HCT116 (cell line): ENCODE results near the gene FAM98C. TPM values are rescaled to one million over a fixed set of nuclear protein-coding genes. Genes with fewer than 3 reads are reported as not detected.

Experiments used
- ATAC-seq: fragments of 200-7000 bp; cut with Tn5 transposase; 2 replicates; pipeline ENCODE4 v1.9.1; 2020; ENCODE audit warnings: mild to moderate bottlenecking, moderate library complexity
- BruUV-seq: library from RNA; stranded (reverse); fragments of 400-500 nt; replicated peaks from 2 replicates; lab custom pipeline; 2021; lab: Mats Ljungman, UMichigan
- CTCF ChIA-PET: fragments of 300-600 bp; sonication (Branson Sonifier 250); formaldehyde crosslinking; loops from one replicate; lab custom pipeline; 2021; ENCODE audit warnings: antibody characterized with exemption; lab: Charles Lee
- POLR2A ChIA-PET: fragments of 300-600, 350-600 bp; sonication (Branson Sonifier 250); formaldehyde crosslinking; loops from one replicate; lab custom pipeline; 2021; ENCODE audit warnings: antibody characterized with exemption; lab: Charles Lee
- RAD21 ChIA-PET, 2 experiments: fragments of 300-600 bp; sonication (Branson Sonifier 250); formaldehyde crosslinking; loops; one replicate each; lab custom pipeline; 2023; ENCODE audit warnings: low total read pairs in 2 of 2; ENCODE audit not compliant: uncharacterized antibody in 2 of 2, unreplicated experiment in 2 of 2, low non-redundant PET in 1 of 2; lab: Charles Lee
- DNase-seq: peaks from one replicate; pipeline ENCODE4 v3.0.0-alpha.2; 2010; ENCODE audit warnings: low read depth, low spot score
- H2AFZ ChIP-seq: fragments of 200-600 bp; shearing (Covaris generic), sonication (generic); 2 replicates; pipeline ENCODE4 v1.6.1; 2017; ENCODE audit warnings: low read depth, mixed run types, mixed read lengths, antibody characterized with exemption, low read length; ENCODE audit not compliant: poor library complexity, severe bottlenecking
- H3K27ac ChIP-seq: 2 replicates; pipeline ENCODE4 v1.5.1; 2012; ENCODE audit warnings: low read depth, low read length
- H3K27me3 ChIP-seq: fragments of 200-600 bp; sonication (generic); 2 replicates; pipeline ENCODE4 v1.6.1; 2016; ENCODE audit warnings: mixed run types, low read length, mixed read lengths; ENCODE audit not compliant: insufficient read depth
- H3K36me3 ChIP-seq, 2 experiments: fragments of 200-500 bp in 1 of 2; fragments of 200-600 bp in 1 of 2; sonication (Bioruptor generic) in 1 of 2; sonication (generic) in 1 of 2; 2 replicates each; pipeline versions ENCODE4 v1.5.1 to v1.6.1; 2014 to 2016; ENCODE audit warnings: low read length in 2 of 2, inconsistent platforms in 1 of 2, mixed read lengths in 1 of 2, mixed run types in 1 of 2; ENCODE audit not compliant: insufficient read depth in 2 of 2, control insufficient read depth in 1 of 2
- H3K4me1 ChIP-seq, 2 experiments: fragments of 200-600 bp in 1 of 2; sonication (generic) in 1 of 2; 2 replicates each; pipeline versions ENCODE4 v1.5.1 to v1.6.1; 2012 to 2017; ENCODE audit warnings: low read length in 2 of 2, inconsistent platforms in 1 of 2, mild to moderate bottlenecking in 1 of 2, mixed read lengths in 1 of 2, mixed run types in 1 of 2, moderate library complexity in 1 of 2; ENCODE audit not compliant: insufficient read depth in 2 of 2, control insufficient read depth in 1 of 2
- H3K4me2 ChIP-seq: fragments of 200-600 bp; sonication (generic); 2 replicates; pipeline ENCODE4 v1.6.1; 2017; ENCODE audit warnings: mixed run types, low read length, mixed read lengths
- H3K4me3 ChIP-seq, 2 experiments: fragments of 200-600 bp in 1 of 2; sonication (generic) in 1 of 2; replicated peaks in 1 of 2; 2 replicates each; pipeline ENCODE4 v1.5.1; 2011 to 2016; ENCODE audit warnings: low read length in 2 of 2, control low read depth in 1 of 2, low read depth in 1 of 2, mild to moderate bottlenecking in 1 of 2, mixed read lengths in 1 of 2, mixed run types in 1 of 2
- H3K79me2 ChIP-seq: fragments of 200-600 bp; sonication (generic); 2 replicates; pipeline ENCODE4 v1.6.1; 2017; ENCODE audit warnings: mild to moderate bottlenecking, mixed run types, low read length, moderate library complexity, mixed read lengths; ENCODE audit not compliant: insufficient read depth
- H3K9ac ChIP-seq: fragments of 200-600 bp; sonication (generic); 2 replicates; pipeline ENCODE4 v1.6.1; 2016; ENCODE audit warnings: low read length, mixed read lengths
- H3K9me2 ChIP-seq: fragments of 200-600 bp; sonication (generic), shearing (Covaris generic); 2 replicates; pipeline ENCODE4 v1.6.1; 2017; ENCODE audit warnings: mixed run types, mild to moderate bottlenecking, moderate library complexity; ENCODE audit not compliant: insufficient read depth
- H3K9me3 ChIP-seq, 2 experiments: fragments of 200-500 bp in 1 of 2; fragments of 200-600 bp in 1 of 2; sonication (Bioruptor generic) in 1 of 2; sonication (generic) in 1 of 2; 2 replicates each; pipeline ENCODE4 v1.6.1; 2014 to 2017; ENCODE audit warnings: low read length in 2 of 2, mixed read lengths in 2 of 2, inconsistent platforms in 1 of 2, low read depth in 1 of 2, mild to moderate bottlenecking in 1 of 2, mixed run types in 1 of 2, moderate library complexity in 1 of 2; ENCODE audit not compliant: control insufficient read depth in 1 of 2, insufficient read depth in 1 of 2
- H4K20me1 ChIP-seq: fragments of 200-600 bp; sonication (generic), shearing (Covaris generic); 2 replicates; pipeline ENCODE4 v1.6.1; 2017; ENCODE audit warnings: mixed run types, mild to moderate bottlenecking, moderate library complexity; ENCODE audit not compliant: insufficient read depth
- ATF3 ChIP-seq: IDR thresholded peaks from 2 replicates; pipeline ENCODE4 v1.6.1; 2012
- CBX3 ChIP-seq: IDR thresholded peaks from 2 replicates; pipeline ENCODE4 v1.6.1; 2012; ENCODE audit warnings: low read depth
- CTCF ChIP-seq, 3 experiments: fragments of 200-600 bp in 1 of 3; sonication (generic) in 1 of 3; IDR thresholded peaks in 2 of 3; conservative IDR thresholded peaks in 1 of 3; 2 replicates each; pipeline ENCODE4 v1.5.1; 2012 to 2017; ENCODE audit warnings: low read depth in 2 of 3, low read length in 2 of 3, antibody characterized with exemption in 1 of 3, borderline replicate concordance in 1 of 3, control low read depth in 1 of 3, mild to moderate bottlenecking in 1 of 3, mixed read lengths in 1 of 3, mixed run types in 1 of 3, moderate library complexity in 1 of 3; ENCODE audit not compliant: insufficient read depth in 1 of 3
- EZH2phosphoT487 ChIP-seq: fragments of 200-600 bp; IDR thresholded peaks from 2 replicates; pipeline ENCODE4 v1.6.1; 2018; ENCODE audit warnings: antibody characterized with exemption, borderline replicate concordance
- FOSL1 ChIP-seq: IDR thresholded peaks from 2 replicates; pipeline ENCODE4 v1.6.1; 2012; ENCODE audit warnings: low read depth
- MAX ChIP-seq: IDR thresholded peaks from 2 replicates; pipeline ENCODE4 v1.6.1; 2012
- POLR2AphosphoS5 ChIP-seq: IDR thresholded peaks from 2 replicates; pipeline ENCODE4 v1.6.1; 2011; ENCODE audit warnings: mild to moderate bottlenecking, low read depth, low read length, moderate library complexity
- RAD21 ChIP-seq: IDR thresholded peaks from 2 replicates; pipeline ENCODE4 v1.6.1; 2012; ENCODE audit warnings: low read depth, mild to moderate bottlenecking
- REST ChIP-seq: IDR thresholded peaks from 2 replicates; pipeline ENCODE4 v1.6.1; 2012; ENCODE audit warnings: low read depth
- SIN3A ChIP-seq: IDR thresholded peaks from 2 replicates; pipeline ENCODE4 v1.6.1; 2012; ENCODE audit warnings: low read depth
- SP1 ChIP-seq: IDR thresholded peaks from 2 replicates; pipeline ENCODE4 v1.6.1; 2012; ENCODE audit warnings: low read depth
- SRF ChIP-seq: IDR thresholded peaks from 2 replicates; pipeline ENCODE4 v1.6.1; 2012; ENCODE audit warnings: low read depth
- YY1 ChIP-seq: IDR thresholded peaks from 2 replicates; pipeline ENCODE4 v1.6.1; 2011; ENCODE audit warnings: low read length, low read depth, moderate library complexity, mild to moderate bottlenecking; ENCODE audit not compliant: insufficient replicate concordance; ENCODE audit errors: extremely low read depth
- ZBTB33 ChIP-seq: IDR thresholded peaks from 2 replicates; pipeline ENCODE4 v1.6.1; 2011; ENCODE audit warnings: mild to moderate bottlenecking, low read length, moderate library complexity; ENCODE audit not compliant: insufficient replicate concordance; ENCODE audit errors: extremely low read depth
- ZFX ChIP-seq: fragments of 450-650 bp; IDR thresholded peaks from 2 replicates; pipeline ENCODE4 v1.6.1; 2017
- ZNF274 ChIP-seq: fragments of 200-500 bp; sonication (Bioruptor generic); IDR thresholded peaks from 2 replicates; pipeline ENCODE4 v1.6.1; 2014; ENCODE audit warnings: mild to moderate bottlenecking, low read depth, low read length, inconsistent platforms
- intact Hi-C: fragments of 100-400 bp; cut with micrococcal nuclease; formaldehyde crosslinking; loops from 2 replicates; pipeline ENCODE4 v1.10.0; 2022
- total RNA-seq: library from RNA; stranded (reverse); gene quantifications from one replicate; pipeline ENCODE4 v1.2.1, GENCODE V29; 2021; ENCODE audit not compliant: unreplicated experiment

FAM98C gene
- total RNA-seq, 1 experiment from 2014 or later: 33.8 TPM

- peaks cover 9% of the 10 kb centered on the region in 2 experiments; a peak in 2 of 4 replicates for H3K36me3 ChIP-seq
- H3K79me2 ChIP-seq: peaks cover 9% of the 10 kb centered on the region; the same call in 1 of the 2 replicates
- TF ChIP-seq ZNF274 (no peak), CBX3 (no peak), YY1 (no peak), POLR2AphosphoS5 (no peak), SRF (no peak), SP1 (no peak), RAD21 (no peak), SIN3A (no peak), MAX (no peak), ZBTB33 (no peak), ATF3 (no peak), ZFX (no peak), CTCF (IDR thresholded peaks at IDR 0.05 in 2 of 3, conservative IDR thresholded peaks at IDR 0.05 in 1 of 3; ENCODE audit: borderline replicate concordance in 1 of 3, insufficient read depth in 1 of 3, low read depth in 2 of 3, low read length in 2 of 3) (no peak), FOSL1 (no peak), REST (no peak), EZH2phosphoT487 (no peak)
- no peak overlapping the region for H3K4me2 ChIP-seq
- DNase-seq (no peak), ATAC-seq (no peak)
- no peaks in the 10 kb centered on the region for H3K9me2 ChIP-seq
- no peaks in the 10 kb centered on the region for H3K27me3 ChIP-seq
- intact Hi-C loops: loop anchor here (5.0 to 10.0 kb wide), 2 partner anchors 110 to 173 kb away; no protein-coding TSS in a partner anchor
- no TSS peak for BruUV-seq
- H4K20me1 ChIP-seq: no peaks in the 10 kb centered on the region
- H2AFZ ChIP-seq: no peak overlapping the region
- H3K9ac ChIP-seq: no peak overlapping the region
- ChIA-PET CTCF (interaction anchor here (2.4 to 3.3 kb wide), 2 partner anchors 35 to 230 kb away, joined by 5 to 28 read pairs; no protein-coding TSS in a partner anchor), POLR2A (interaction anchor here (1.1 to 3.0 kb wide), 2 partner anchors 12 to 17 kb away, joined by 3 to 22 read pairs; partner anchors contain the start of genes GGN and SPRED3), RAD21 (no interaction called here)
- H3K4me3 ChIP-seq: no peak overlapping the region
- H3K27ac ChIP-seq: no peak overlapping the region
- H3K9me3 ChIP-seq: no peaks in the 10 kb centered on the region
- peaks cover 8 to 17% of the 10 kb centered on the region in 2 experiments; a peak in 3 of 4 replicates for H3K4me1 ChIP-seq
Observed at GRCh38 chr19:38404858-38405257, 2.0 kb downstream of the FAM98C start.
